A673 (cell line): ENCODE measurements around the gene CCDC171.

Experiments used
- CTCF ChIP-seq: fragments of 300-800, 200-600 bp; sonication (generic); conservative IDR thresholded peaks from 2 replicates; pipeline ENCODE4 v1.5.1; 2017; ENCODE audit warnings: low read depth, mild to moderate bottlenecking, antibody characterized with exemption, low read length, moderate library complexity, mixed read lengths
- EZH2 ChIP-seq: fragments of 200-600 bp; sonication (generic); IDR thresholded peaks from 2 replicates; pipeline ENCODE4 v1.6.1; 2017; ENCODE audit warnings: borderline replicate concordance, low read depth, mild to moderate bottlenecking, mixed read lengths, antibody characterized with exemption, low read length; ENCODE audit not compliant: poor library complexity, severe bottlenecking

- TF ChIP-seq CTCF (no peak), EZH2 (no peak)
Observed at GRCh38 chr9:15975101-15975778, 422.4 kb downstream of the CCDC171 start.
